Kasumi-1 (cell line): ENCODE measurements around the gene GTPBP4.
"Not testable (repeated sequence)": the region's sequence is repeated elsewhere in the genome, so short reads cannot be mapped to it uniquely, and the experiment has no call there.

Experiments used
- DNase-seq, 2 experiments: peaks; one replicate each; lab custom pipeline; 2025; lab: John Stamatoyannopoulos, UW

The GTPBP4 gene

GRCh38 chr10:1057106-1057657 is 68.9 kb downstream of the GTPBP4 start:
- DNase-seq: peak; percentile 92 to 97

- no peak for DNase-seq
These were observed 69.8 kb downstream of the GTPBP4 start for GRCh38 chr10:1058017-1058416.

GRCh38 chr10:1059902-1060301 is 71.7 kb downstream of the GTPBP4 start:
- no peak for DNase-seq

- peak in 1 of 2 experiments; percentile 30 for DNase-seq
These were observed 73.9 kb downstream of the GTPBP4 start for GRCh38 chr10:1061930-1062774.

GRCh38 chr10:1063232-1063865 is 75.1 kb downstream of the GTPBP4 start:
- peak; percentile 93 for DNase-seq

GRCh38 chr10:1064964-1065247 is 76.7 kb downstream of the GTPBP4 start:
- no peak for DNase-seq

- not testable (repeated sequence) for DNase-seq
These were observed 78.5 kb downstream of the GTPBP4 start for GRCh38 chr10:1066734-1067133.

GRCh38 chr10:1068380-1069361 is 80.4 kb downstream of the GTPBP4 start:
- DNase-seq: no peak
